Esophagus squamous epithelium (tissue), 5 donors: ENCODE results near the gene ATP8A1. TPM values are rescaled to one million over a fixed set of nuclear protein-coding genes. Genes with fewer than 3 reads are reported as not detected.

Source experiments
- DNase-seq: peaks from one replicate; lab custom pipeline; 2025; lab: John Stamatoyannopoulos, UW
- H3K27ac ChIP-seq, 4 donors: fragments of 200-600 bp; sonication (generic); one replicate each; pipeline ENCODE4 v1.5.1; 2016 to 2019; ENCODE audit warnings: mild to moderate bottlenecking in 1 of 4
- H3K27me3 ChIP-seq, 4 donors: fragments of 200-600 bp; sonication (generic); 1 replicate in 3 of 4; 2 replicates in 1 of 4; pipeline versions ENCODE4 v1.5.1 to v1.6.0; 2017 to 2021; ENCODE audit warnings: antibody characterized with exemption in 1 of 4
- H3K36me3 ChIP-seq, 3 donors: fragments of 200-600 bp; sonication (generic); one replicate each; pipeline ENCODE4 v1.5.1; 2016 to 2019
- H3K4me1 ChIP-seq, 3 donors: fragments of 200-600 bp; sonication (generic); one replicate each; pipeline ENCODE4 v1.5.1; 2017 to 2019
- H3K4me3 ChIP-seq, 4 donors: fragments of 200-600 bp; sonication (generic); 1 replicate in 3 of 4; 2 replicates in 1 of 4; pipeline ENCODE4 v1.5.1; 2016 to 2019; ENCODE audit warnings: mild to moderate bottlenecking in 2 of 4, moderate library complexity in 1 of 4
- H3K9me3 ChIP-seq, 3 donors: fragments of 200-600 bp; sonication (generic); one replicate each; pipeline ENCODE4 v1.5.1; 2016 to 2019
- CTCF ChIP-seq, 6 experiments: fragments of 450-650 bp in 4 of 6; fragments of 200-600 bp in 2 of 6; sonication (generic) in 2 of 6; IDR thresholded peaks; one replicate each; pipeline ENCODE4 v1.5.1; 2016 to 2019; ENCODE audit warnings: antibody characterized with exemption in 6 of 6, mild to moderate bottlenecking in 4 of 6, moderate library complexity in 4 of 6
- POLR2A ChIP-seq, 4 donors: fragments of 450-650 bp; IDR thresholded peaks; one replicate each; pipeline ENCODE4 v1.6.1; 2017; ENCODE audit warnings: antibody characterized with exemption in 4 of 4, mild to moderate bottlenecking in 4 of 4, moderate library complexity in 3 of 4
- WGBS, 2 donors: methylation state at CpG; one replicate each; pipeline ENCODE4 v1.1.5; 2018; 5-methylcytosine and 5-hydroxymethylcytosine counted together
- intact Hi-C: fragments of 100-400 bp; cut with DNase I; formaldehyde crosslinking; loops from one replicate; pipeline ENCODE4 v1.15.0; 2022
- total RNA-seq, 4 donors: library from RNA; depleted of rRNA; stranded (reverse); fragments of >200 nt; gene quantifications; one replicate each; pipeline ENCODE4 v1.1.0, GENCODE V29; 2016
- donor health status: DM: yes; HTN: yes; CAD: no.

Gene ATP8A1
- total RNA-seq, 4 donors from 2014 or later = 1.9 to 11.8 (median 3.3) TPM

- Histone ChIP-seq H3K27ac (no peak overlapping the region), H3K4me3 (no peak overlapping the region), H3K4me1 (no peaks in the 10 kb centered on the region), H3K36me3 (no peaks in the 10 kb centered on the region), H3K9me3 (no peaks in the 10 kb centered on the region), H3K27me3 (no peaks in the 10 kb centered on the region)
- 94% methylated on average over 22 of the region's 27 CpGs; no CpG with 5 or more reads in 1 of the 2 donors for WGBS, 2 donors
- TF ChIP-seq POLR2A (IDR thresholded peaks at IDR 0.05) (no peak), CTCF (IDR thresholded peaks at IDR 0.05) (no peak)
- no peak for DNase-seq
- intact Hi-C loops = no loop called here
Observed at GRCh38 chr4:42369489-42369888, 287.4 kb downstream of the ATP8A1 start.

- 53 to 75% methylated on average over 1 of the region's 1 CpG for WGBS, 2 donors
- no peaks in the 10 kb centered on the region for H3K9me3 ChIP-seq
- DNase-seq = no peak
- no peaks in the 10 kb centered on the region for H3K36me3 ChIP-seq
- no peaks in the 10 kb centered on the region for H3K4me1 ChIP-seq
- TF ChIP-seq CTCF (IDR thresholded peaks at IDR 0.05) (no peak), POLR2A (IDR thresholded peaks at IDR 0.05) (no peak)
- H3K27me3 ChIP-seq = no peaks in the 10 kb centered on the region
- intact Hi-C loops = no loop called here
- no peak overlapping the region for H3K27ac ChIP-seq
- H3K4me3 ChIP-seq = no peak overlapping the region
Observed at GRCh38 chr4:42366959-42367358, 289.9 kb downstream of the ATP8A1 start.

GRCh38 chr4:42364266-42365053 is 292.4 kb downstream of the ATP8A1 start:
- no peak overlapping the region for H3K4me3 ChIP-seq
- TF ChIP-seq POLR2A (IDR thresholded peaks at IDR 0.05) = no peak
- no peak for TF ChIP-seq CTCF (IDR thresholded peaks at IDR 0.05)
- H3K4me1 ChIP-seq = peaks cover 0 to 5% (median 0%) of the 10 kb centered on the region in 3 donors
- H3K36me3 ChIP-seq = no peaks in the 10 kb centered on the region
- no peak overlapping the region for H3K27ac ChIP-seq
- no peak for DNase-seq
- intact Hi-C loops = no loop called here
- H3K27me3 ChIP-seq = no peaks in the 10 kb centered on the region
- H3K9me3 ChIP-seq = no peaks in the 10 kb centered on the region

GRCh38 chr4:42363614-42364013 is 293.3 kb downstream of the ATP8A1 start:
- H3K4me3 ChIP-seq = no peak overlapping the region
- intact Hi-C loops = no loop called here
- TF ChIP-seq POLR2A (IDR thresholded peaks at IDR 0.05) (no peak), CTCF (IDR thresholded peaks at IDR 0.05) (no peak)
- WGBS, 2 donors = 70 to 100% methylated on average over 2 to 3 of the region's 3 CpGs
- H3K4me1 ChIP-seq = peaks cover 0 to 5% (median 0%) of the 10 kb centered on the region in 3 donors
- H3K9me3 ChIP-seq = no peaks in the 10 kb centered on the region
- no peaks in the 10 kb centered on the region for H3K36me3 ChIP-seq
- no peaks in the 10 kb centered on the region for H3K27me3 ChIP-seq
- H3K27ac ChIP-seq = no peak overlapping the region
- no peak for DNase-seq

GRCh38 chr4:42362591-42362990 is 294.3 kb downstream of the ATP8A1 start:
- Histone ChIP-seq H3K4me3 (no peak overlapping the region), H3K27ac (no peak overlapping the region), H3K27me3 (no peaks in the 10 kb centered on the region), H3K36me3 (no peaks in the 10 kb centered on the region), H3K4me1 (peaks cover 0 to 5% (median 0%) of the 10 kb centered on the region in 3 donors), H3K9me3 (no peaks in the 10 kb centered on the region)
- 68 to 69% methylated on average over 3 of the region's 3 CpGs for WGBS, 2 donors
- DNase-seq = no peak
- intact Hi-C loops = no loop called here
- TF ChIP-seq CTCF (IDR thresholded peaks at IDR 0.05) = no peak
- TF ChIP-seq POLR2A (IDR thresholded peaks at IDR 0.05) = no peak
